Stimulated activated CD8-positive, alpha-beta memory T cell treated with anti-CD3 and anti-CD28 coated beads, Interleukin-4, amount 100 ng/mL, for 1 hour (primary cell): ENCODE data around the gene PRIMA1.
"Not testable (repeated sequence)": the region's sequence is repeated elsewhere in the genome, so short reads cannot be mapped to it uniquely, and the experiment has no call there.

Experiments used
- DNase-seq, 2 donors: peaks; one replicate each; pipeline ENCODE4 v3.0.0-alpha.2; 2020; ENCODE audit warnings: low read depth in 2 of 2, low spot score in 1 of 2

Gene PRIMA1, protein sequence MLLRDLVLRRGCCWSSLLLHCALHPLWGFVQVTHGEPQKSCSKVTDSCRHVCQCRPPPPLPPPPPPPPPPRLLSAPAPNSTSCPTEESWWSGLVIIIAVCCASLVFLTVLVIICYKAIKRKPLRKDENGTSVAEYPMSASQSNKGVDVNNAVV

DNA sequence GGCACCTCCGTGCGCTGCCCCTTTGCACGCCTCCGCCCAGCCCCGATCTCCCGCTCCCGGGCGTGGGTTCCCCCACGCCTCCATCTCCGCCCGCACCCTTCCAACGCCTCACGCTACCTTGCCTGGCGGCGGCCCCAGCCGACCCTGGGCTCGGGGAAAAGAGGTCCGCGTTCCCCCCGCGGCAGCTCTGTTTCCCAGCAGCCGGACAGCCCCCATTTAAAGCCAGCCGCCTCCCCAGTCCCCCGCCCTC is at the start of gene PRIMA1:
PRIMA1 (minus strand) TSS at position 193 of the 250 bp plus-strand sequence. CDS start 767 bp downstream, outside the sequence.
- no peak for DNase-seq

- DNase-seq = no peak
Observed at GRCh38 chr14:93834699-93835371, 46.5 kb upstream of the PRIMA1 start.

DNA sequence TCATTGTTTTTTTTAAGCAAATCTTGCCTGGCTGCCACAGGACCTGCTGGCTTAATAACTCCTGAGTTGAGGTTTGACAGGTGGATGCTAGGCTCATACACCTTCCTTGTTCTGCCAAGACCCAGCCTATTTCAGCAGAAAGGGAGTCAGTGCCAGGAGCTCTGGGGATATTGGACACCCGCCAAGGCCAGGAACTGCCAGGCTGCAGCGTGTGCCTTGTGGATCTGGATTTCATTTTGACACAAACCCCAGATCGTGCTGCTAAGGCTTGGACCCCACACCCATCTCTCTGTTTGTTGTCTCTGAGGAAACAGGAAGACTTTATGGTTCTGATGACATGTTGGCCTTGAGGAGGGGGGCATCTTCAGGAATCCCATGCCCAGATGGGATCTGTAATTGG is 44.4 kb upstream of the PRIMA1 start:
- no peak for DNase-seq

GRCh38 chr14:93832081-93832480 is 43.8 kb upstream of the PRIMA1 start:
- DNase-seq = no peak

DNA sequence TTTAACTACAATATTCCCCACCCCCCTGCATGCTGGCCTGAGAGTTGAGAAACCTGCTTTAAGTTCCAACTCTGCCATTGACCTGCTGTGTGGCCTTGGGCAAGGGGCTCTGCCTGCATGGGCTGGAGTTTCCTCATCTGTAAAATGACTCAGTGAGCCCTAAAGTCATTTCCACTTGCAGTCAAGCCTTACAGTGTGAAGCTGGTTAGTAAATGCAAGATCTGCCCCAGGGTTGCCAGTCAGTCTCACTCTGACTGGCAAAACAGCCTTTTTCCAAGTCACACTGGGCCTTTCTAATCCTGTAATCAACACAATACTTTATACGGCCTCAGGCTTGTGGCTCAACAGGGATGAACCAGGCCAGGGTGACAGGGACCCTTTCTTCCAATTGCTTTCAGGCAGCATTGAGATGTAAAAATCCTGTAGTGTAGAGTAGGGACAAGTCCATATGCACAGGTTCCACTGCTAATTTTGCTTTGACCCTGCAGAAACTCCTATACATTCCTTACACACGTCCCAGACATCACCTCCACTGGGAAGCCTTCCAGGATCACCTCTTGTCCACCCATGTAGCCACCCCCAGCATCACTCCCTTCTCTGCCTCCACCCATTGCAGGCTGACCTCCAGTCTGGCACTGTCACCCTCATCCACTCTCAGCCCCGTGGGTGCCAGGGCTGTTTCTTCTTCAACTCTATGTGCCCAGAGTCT is 42.6 kb upstream of the PRIMA1 start:
- DNase-seq = no peak

DNA sequence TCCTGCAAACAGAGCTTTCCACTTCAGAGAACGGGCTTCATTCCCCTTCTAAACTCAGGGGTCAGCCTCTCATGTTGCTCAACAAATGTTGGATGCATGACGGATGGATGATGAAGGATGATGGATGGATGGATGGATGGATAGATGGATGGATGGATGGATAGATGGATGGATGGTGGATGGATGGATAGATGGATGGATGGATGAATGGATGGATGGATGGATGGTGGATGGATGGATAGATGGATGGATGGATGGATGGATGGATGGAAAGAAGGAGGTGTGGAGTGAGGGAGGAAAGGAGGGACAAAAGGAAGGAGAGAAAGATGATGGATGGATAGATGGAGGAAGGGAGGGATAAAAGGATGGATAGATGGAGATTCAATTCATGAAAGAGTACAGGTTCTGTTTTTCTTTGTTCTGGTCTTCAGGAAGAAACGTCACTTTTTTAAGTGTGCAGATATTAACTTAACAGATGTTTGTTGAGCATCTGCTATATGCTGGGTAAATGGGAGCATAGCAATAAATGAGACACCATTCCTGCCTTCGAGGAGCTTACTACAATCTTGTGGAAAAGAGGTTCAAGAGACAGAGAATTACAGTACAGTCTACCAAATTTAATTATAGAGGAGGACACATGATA is 41.7 kb upstream of the PRIMA1 start:
- DNase-seq = no peak

- no peak for DNase-seq
Observed at GRCh38 chr14:93825235-93825553, 36.9 kb upstream of the PRIMA1 start.

DNA sequence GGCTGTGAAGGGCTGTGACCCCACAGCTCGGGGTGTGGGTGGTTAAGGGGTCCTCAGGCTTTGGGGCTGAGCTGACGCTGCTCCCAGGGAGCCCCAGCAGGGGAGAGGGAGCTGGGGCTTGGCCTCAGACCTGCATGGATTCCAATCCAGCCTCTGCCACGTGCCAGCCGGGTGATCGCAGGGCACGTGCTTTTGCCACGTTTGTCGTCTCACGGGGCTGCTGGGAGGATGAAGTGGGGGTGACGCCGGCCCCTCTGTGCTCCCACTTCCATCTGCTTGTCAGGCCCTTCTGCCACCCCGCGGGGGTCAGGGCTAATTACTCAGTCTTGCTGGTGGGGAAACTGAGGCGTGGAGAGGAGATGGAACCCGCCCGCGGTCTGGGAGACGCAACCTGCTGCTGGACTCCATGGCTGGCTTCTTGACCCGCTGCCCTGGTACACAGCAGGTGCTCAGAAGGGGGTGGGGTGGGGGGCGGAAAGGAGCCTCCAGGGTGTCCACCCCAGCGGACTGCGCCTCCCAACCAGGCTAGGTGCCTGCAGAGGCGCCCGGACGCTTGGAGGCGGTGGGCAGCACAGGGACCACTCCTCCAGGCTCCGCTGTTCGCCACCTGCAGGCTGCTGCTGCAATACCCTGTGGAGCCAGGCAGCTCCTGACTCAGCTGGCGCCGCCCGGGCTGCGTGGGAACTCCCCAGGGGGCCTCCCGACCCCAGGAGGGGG is 36.4 kb upstream of the PRIMA1 start:
- DNase-seq = no peak

DNA sequence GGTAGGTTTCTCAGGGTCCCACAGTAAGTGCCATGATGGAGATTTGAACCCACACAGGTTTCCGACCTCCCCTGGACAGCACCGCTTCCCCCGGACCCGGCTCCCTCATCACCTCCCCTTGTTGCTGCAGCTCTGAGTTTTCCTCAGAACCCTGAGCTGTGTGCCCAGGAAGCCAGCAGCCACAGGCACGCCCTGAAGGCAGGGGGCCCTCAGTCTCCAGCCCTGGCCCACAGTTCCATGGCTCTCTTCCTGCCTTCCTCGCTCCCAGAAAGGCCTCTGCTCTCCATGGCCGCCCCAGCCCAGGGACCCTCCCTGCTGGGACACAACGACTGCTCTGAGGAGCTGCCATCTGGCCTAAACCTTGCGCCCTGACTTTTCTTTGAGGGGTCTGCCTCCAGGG is 35.8 kb upstream of the PRIMA1 start:
- DNase-seq = no peak

- DNase-seq = no peak
Observed at GRCh38 chr14:93821051-93821450, 32.8 kb upstream of the PRIMA1 start.

GRCh38 chr14:93818857-93819256 is 30.6 kb upstream of the PRIMA1 start:
- DNase-seq = no peak

DNA sequence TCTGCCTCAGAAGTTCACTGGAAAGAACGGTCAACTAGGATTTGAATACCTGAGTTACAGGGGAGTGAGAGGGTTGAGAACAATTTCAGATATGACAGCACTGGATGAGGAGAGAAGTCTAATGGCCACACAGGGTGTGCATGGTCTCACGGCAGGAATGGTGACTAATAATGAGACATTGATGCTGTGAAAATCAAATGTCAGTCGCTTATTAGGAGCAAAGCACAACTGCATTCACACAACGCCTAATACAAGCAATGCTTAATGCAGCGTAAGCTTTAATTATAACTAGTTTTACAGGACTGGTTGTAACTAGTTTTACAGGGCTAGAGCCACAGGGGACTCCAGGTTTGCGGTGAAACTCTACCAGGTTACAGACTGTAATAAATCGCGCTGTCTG is 23.4 kb upstream of the PRIMA1 start:
- DNase-seq = no peak

DNA sequence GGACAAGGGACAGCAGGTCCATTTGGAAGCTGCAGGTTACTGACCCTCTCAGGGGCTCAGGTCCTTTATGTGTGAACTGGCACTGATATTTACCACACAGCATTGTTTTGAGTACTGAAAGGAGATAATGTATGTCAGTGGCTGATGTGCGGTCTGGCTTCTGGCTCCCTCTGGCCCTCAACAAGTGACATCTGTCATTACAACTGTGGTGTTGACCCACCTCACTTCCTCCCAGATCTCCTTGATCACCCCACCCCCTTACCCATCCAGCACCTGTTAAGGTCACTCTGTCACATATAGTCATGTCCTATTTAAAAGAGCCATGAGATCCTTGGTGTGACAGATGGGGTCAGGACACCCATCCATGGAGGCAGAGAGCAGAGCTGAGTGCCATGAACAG is 22.7 kb upstream of the PRIMA1 start:
- no peak for DNase-seq

DNA sequence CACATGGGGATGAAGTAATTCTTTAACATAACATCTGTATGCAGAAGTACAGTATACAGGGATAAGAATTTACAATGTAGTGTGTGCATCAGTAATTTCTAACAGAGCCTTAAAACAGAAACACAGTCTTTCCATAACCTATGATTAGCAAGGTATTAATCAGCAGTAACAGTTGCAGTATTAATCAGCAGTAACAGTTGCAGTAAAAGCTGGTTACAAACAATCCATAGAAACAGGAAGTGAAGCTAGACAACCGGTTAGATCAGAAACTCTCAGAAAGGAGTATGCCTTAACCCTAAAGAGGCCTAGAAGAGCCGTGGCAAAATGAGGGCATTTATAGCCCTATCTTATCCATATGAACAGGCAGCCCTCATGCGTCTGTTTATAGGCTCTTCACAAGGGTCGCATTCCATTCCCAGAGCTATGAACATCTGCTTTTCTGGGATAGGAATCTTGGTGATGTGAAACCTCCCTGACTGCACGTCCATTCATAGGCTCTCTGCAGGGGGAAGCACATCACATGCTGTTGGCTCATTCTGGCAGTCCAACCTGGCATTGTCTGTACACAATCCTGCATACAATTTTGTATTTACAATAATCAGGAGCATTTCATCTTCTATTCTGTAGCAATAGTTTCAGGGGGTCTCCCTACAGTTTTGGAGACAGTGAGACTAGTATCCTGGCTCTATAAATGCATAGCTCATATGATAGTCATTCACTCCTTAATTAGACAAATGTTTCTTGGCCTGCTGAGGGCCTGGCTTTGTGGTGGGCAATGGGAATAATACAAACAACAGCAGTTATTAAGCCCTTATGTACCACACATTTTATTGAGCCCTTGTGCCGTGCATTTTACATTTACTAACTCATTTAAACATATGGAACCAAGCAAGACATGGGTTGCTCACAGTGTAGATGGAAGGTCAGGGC is 21.5 kb upstream of the PRIMA1 start:
- DNase-seq = not testable (repeated sequence)

DNA sequence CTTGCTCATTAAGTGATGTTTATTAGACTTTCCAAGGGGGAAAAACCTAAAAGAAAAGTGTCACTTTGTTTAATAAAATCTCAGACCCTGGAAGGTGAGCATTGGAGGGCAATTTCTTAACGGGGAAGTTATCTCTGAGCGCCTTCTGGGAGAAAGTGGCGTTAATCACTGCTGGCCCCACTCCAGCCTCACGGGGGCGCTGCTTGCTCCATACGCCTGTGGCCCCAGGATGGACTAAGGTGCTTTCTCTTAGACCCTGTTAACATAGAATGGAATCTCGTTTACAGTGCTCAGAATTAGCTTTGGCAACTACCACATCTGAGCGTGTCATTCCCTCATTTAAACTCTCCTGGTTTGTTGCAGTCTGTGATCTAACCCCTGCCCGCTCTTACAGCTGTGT is 16.4 kb upstream of the PRIMA1 start:
- DNase-seq = no peak

DNA sequence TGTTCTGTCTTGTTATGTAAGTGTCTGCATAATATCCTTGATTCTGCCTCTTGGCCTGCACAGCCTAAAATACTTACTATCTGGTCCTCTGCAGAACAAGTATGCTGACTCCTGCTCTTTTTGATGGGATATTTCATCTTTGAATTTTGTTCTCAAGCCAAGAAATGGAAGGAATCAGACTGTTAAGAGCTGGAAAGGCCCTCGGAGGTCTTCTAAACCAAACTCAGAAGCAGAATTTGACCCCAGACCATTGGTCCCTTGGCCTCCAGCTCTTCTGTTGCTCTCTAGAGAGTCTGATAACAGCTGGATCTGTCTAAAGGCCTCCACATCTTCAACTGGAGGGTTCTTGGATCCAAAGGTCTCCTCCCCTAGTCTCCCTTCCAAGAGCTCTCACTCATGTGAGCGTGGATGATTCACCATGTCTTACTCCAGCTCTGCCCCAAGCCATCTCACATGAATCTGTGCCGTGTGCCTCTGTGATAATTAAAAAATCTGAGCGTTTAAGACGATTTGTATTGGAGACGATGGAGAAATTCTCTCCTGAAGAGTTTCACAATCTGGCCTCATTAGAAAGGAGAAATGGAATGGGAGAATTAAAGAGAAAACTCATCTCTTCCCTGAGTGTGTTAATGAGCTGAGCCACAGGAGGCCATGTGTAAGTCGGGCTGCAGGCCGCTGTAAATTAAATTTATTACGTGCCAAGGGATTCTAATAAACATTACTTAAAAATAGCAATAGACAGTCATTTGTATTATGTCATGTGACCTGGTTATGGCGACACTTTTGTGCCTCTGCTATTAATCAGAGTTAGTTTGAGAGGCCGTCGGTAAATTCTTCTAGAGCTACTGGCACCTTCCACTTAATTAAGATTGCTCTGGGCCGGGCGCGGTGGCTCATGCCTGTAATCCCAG is 15.4 kb upstream of the PRIMA1 start:
- DNase-seq = no peak

DNA sequence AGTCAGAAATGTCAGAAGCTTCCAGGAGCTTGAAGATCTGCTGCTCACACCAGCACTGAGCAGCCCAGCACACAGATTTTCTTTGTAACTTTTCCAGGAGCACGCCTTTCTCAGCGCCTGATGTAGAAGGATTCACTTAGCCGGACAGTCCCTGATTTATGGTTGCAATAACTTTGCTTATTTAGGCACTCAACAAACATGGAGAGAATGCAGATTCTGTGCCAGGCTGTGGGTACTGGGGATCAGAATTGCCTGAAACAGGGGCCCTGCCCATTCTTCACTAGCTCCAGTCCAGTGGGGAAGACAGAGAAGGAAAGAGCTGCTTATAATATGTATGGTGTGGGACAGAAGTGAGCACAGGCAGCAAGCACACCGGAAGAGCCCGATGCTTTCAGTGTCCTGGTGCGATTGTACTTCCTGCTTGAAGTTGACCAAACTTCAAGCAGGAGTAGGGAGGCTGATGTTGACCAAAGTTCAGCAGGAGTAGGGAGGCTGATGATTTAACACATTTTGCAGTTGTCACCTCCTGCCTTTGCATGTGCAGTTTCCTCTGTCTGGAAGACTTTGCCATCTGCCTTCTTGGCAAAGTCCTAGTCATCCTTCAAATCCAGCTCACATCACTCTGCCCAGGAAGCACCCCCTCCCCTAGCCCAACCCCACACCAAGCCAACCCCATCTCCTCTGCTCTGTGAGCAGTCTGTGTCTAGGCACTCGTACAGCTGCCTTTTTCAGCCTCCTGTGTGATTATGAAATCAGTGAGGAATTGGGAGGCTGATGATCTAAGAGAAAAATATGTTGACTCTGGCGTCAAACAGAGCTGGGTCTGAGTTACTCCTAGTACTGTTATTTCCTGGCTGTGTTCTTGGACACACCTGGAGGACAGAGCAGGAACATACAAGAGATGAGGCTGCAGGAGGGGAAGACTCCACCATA is 12.0 kb upstream of the PRIMA1 start:
- DNase-seq = no peak

DNA sequence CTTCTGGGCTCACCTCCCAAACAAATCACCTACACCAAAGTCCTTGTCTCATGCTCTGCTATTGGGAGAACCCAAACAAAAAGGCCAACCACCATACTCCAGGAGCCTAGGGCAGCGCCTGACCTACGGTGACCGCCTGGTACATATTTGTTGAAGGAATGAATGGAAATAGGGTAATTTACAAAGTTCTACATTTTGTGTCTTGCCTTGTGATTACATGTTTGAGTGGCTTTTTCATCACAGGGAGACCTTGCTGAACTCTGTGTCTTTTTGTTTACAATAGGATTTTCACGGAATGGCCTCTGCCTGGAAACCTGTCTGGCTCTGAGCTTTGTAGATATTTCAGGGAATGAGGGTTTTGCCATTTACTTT is 11.3 kb upstream of the PRIMA1 start:
- DNase-seq = no peak

DNA sequence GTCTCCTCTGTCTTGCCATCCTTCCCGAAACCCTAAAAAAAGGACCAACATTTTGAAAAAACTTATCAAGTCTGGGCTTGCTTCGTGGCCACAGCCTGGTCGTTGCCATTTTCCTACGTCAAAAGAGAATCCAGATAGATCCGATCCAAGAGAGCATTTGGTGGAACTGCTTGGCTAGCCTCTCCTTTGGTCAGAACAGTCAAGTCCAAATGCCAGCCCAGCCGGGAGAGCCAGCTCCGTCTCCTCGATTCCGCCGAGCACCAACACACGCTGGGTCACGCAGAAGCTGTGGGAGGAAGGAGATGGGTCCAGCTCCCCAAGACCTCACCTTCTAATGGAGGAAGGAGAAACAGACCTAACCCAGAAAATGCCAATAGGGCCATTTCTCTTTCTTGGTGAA is 9.3 kb upstream of the PRIMA1 start:
- DNase-seq = no peak
